Measurements from ENCODE around the gene CDH4. TPM values are rescaled to one million over a fixed set of nuclear protein-coding genes. Genes with fewer than 3 reads are reported as not detected.

Gene CDH4
- total and polyA plus RNA-seq, 5 donors from 2014 or later, result 0.07 to 0.69 (median 0.49) TPM; not detected in 1

- ATAC-seq (ENCODE audit: low read depth in 2 of 2) (no peak), DNase-seq (peak in 1 of 3 donors; percentile 2)
- Mint-ChIP-seq H3K36me3 (no peaks in the 10 kb centered on the region), H3K9me3 (peaks cover 0 to 2% (median 0%) of the 10 kb centered on the region in 7 donors), H3K4me1 (no peaks in the 10 kb centered on the region), H3K4me3 (no peak overlapping the region), H3K27me3 (peaks cover 5% of the 10 kb centered on the region), H3K27ac (no peak overlapping the region)
- Histone ChIP-seq H3K4me1 (ENCODE audit: control insufficient read depth, insufficient read depth, low read length, poor library complexity, severe bottlenecking) (no peaks in the 10 kb centered on the region), H3K36me3 (ENCODE audit: control insufficient read depth, insufficient read depth, low read length) (no peaks in the 10 kb centered on the region), H3K27ac (ENCODE audit: insufficient read depth, low read length, poor library complexity, severe bottlenecking) (no peak overlapping the region), H3K4me3 (ENCODE audit: low read depth, low read length) (no peak overlapping the region), H3K9me3 (ENCODE audit: control insufficient read depth in 2 of 2, low read length in 2 of 2) (no peaks in the 10 kb centered on the region), H3K27me3 (ENCODE audit: control insufficient read depth, insufficient read depth, low read length) (no peaks in the 10 kb centered on the region)
Observed at GRCh38 chr20:61901392-61902220, 649.5 kb downstream of the CDH4 start.

- no peaks in the 10 kb centered on the region for H3K27me3 ChIP-seq (ENCODE audit: control insufficient read depth, insufficient read depth, low read length)
- no peak overlapping the region for H3K4me3 Mint-ChIP-seq
- H3K4me1 ChIP-seq (ENCODE audit: control insufficient read depth, insufficient read depth, low read length, poor library complexity, severe bottlenecking), result no peaks in the 10 kb centered on the region
- no peaks in the 10 kb centered on the region for H3K9me3 ChIP-seq (ENCODE audit: control insufficient read depth in 2 of 2, low read length in 2 of 2)
- H3K27me3 Mint-ChIP-seq, result peaks cover 5% of the 10 kb centered on the region
- H3K27ac ChIP-seq (ENCODE audit: insufficient read depth, low read length, poor library complexity, severe bottlenecking), result no peak overlapping the region
- ATAC-seq (ENCODE audit: low read depth in 2 of 2) (no peak), DNase-seq (no peak)
- no peak overlapping the region for H3K4me3 ChIP-seq (ENCODE audit: low read depth, low read length)
- H3K36me3 ChIP-seq (ENCODE audit: control insufficient read depth, insufficient read depth, low read length), result no peaks in the 10 kb centered on the region
- H3K4me1 Mint-ChIP-seq, result no peaks in the 10 kb centered on the region
- H3K36me3 Mint-ChIP-seq, result no peaks in the 10 kb centered on the region
- H3K9me3 Mint-ChIP-seq, result peaks cover 0 to 2% (median 0%) of the 10 kb centered on the region in 7 donors
- H3K27ac Mint-ChIP-seq, result no peak overlapping the region
Observed at GRCh38 chr20:61902221-61902869, 650.3 kb downstream of the CDH4 start.

- H3K27me3 Mint-ChIP-seq, result peaks cover 5% of the 10 kb centered on the region
- Histone ChIP-seq H3K27me3 (ENCODE audit: control insufficient read depth, insufficient read depth, low read length) (no peaks in the 10 kb centered on the region), H3K4me1 (ENCODE audit: control insufficient read depth, insufficient read depth, low read length, poor library complexity, severe bottlenecking) (no peaks in the 10 kb centered on the region), H3K36me3 (ENCODE audit: control insufficient read depth, insufficient read depth, low read length) (no peaks in the 10 kb centered on the region), H3K27ac (ENCODE audit: insufficient read depth, low read length, poor library complexity, severe bottlenecking) (no peak overlapping the region), H3K4me3 (ENCODE audit: low read depth, low read length) (no peak overlapping the region), H3K9me3 (ENCODE audit: control insufficient read depth in 2 of 2, low read length in 2 of 2) (no peaks in the 10 kb centered on the region)
- ATAC-seq (ENCODE audit: low read depth in 2 of 2), result no peak
- H3K27ac Mint-ChIP-seq, result no peak overlapping the region
- H3K9me3 Mint-ChIP-seq, result peaks cover 0 to 2% (median 0%) of the 10 kb centered on the region in 7 donors
- H3K4me3 Mint-ChIP-seq, result no peak overlapping the region
- no peaks in the 10 kb centered on the region for H3K4me1 Mint-ChIP-seq
- no peaks in the 10 kb centered on the region for H3K36me3 Mint-ChIP-seq
- no peak for DNase-seq
Observed at GRCh38 chr20:61903575-61904340, 651.7 kb downstream of the CDH4 start.

GRCh38 chr20:61904456-61904855 lies 652.4 kb downstream of the CDH4 start:
- no peak overlapping the region for H3K27ac Mint-ChIP-seq
- H3K36me3 Mint-ChIP-seq, result no peaks in the 10 kb centered on the region
- H3K36me3 ChIP-seq (ENCODE audit: control insufficient read depth, insufficient read depth, low read length), result no peaks in the 10 kb centered on the region
- ATAC-seq (ENCODE audit: low read depth in 2 of 2) (no peak), DNase-seq (no peak)
- H3K27ac ChIP-seq (ENCODE audit: insufficient read depth, low read length, poor library complexity, severe bottlenecking), result no peak overlapping the region
- H3K4me3 Mint-ChIP-seq, result no peak overlapping the region
- H3K27me3 ChIP-seq (ENCODE audit: control insufficient read depth, insufficient read depth, low read length), result no peaks in the 10 kb centered on the region
- H3K9me3 ChIP-seq (ENCODE audit: control insufficient read depth in 2 of 2, low read length in 2 of 2), result no peaks in the 10 kb centered on the region
- H3K4me1 ChIP-seq (ENCODE audit: control insufficient read depth, insufficient read depth, low read length, poor library complexity, severe bottlenecking), result no peaks in the 10 kb centered on the region
- H3K4me3 ChIP-seq (ENCODE audit: low read depth, low read length), result no peak overlapping the region
- H3K9me3 Mint-ChIP-seq, result peaks cover 0 to 2% (median 0%) of the 10 kb centered on the region in 7 donors
- H3K27me3 Mint-ChIP-seq, result peaks cover 5% of the 10 kb centered on the region
- H3K4me1 Mint-ChIP-seq, result no peaks in the 10 kb centered on the region

GRCh38 chr20:61905781-61906523 lies 653.9 kb downstream of the CDH4 start:
- no peaks in the 10 kb centered on the region for H3K9me3 ChIP-seq (ENCODE audit: control insufficient read depth in 2 of 2, low read length in 2 of 2)
- H3K27ac ChIP-seq (ENCODE audit: insufficient read depth, low read length, poor library complexity, severe bottlenecking), result no peak overlapping the region
- no peaks in the 10 kb centered on the region for H3K4me1 ChIP-seq (ENCODE audit: control insufficient read depth, insufficient read depth, low read length, poor library complexity, severe bottlenecking)
- Mint-ChIP-seq H3K27me3 (peaks cover 5% of the 10 kb centered on the region), H3K4me3 (no peak overlapping the region), H3K27ac (no peak overlapping the region), H3K9me3 (peaks cover 0 to 2% (median 0%) of the 10 kb centered on the region in 7 donors), H3K36me3 (no peaks in the 10 kb centered on the region), H3K4me1 (no peaks in the 10 kb centered on the region)
- H3K27me3 ChIP-seq (ENCODE audit: control insufficient read depth, insufficient read depth, low read length), result no peaks in the 10 kb centered on the region
- no peak for DNase-seq
- H3K4me3 ChIP-seq (ENCODE audit: low read depth, low read length), result no peak overlapping the region
- no peaks in the 10 kb centered on the region for H3K36me3 ChIP-seq (ENCODE audit: control insufficient read depth, insufficient read depth, low read length)
- no peak for ATAC-seq (ENCODE audit: low read depth in 2 of 2)

- Histone ChIP-seq H3K36me3 (ENCODE audit: control insufficient read depth, insufficient read depth, low read length) (no peaks in the 10 kb centered on the region), H3K4me1 (ENCODE audit: control insufficient read depth, insufficient read depth, low read length, poor library complexity, severe bottlenecking) (no peaks in the 10 kb centered on the region), H3K27me3 (ENCODE audit: control insufficient read depth, insufficient read depth, low read length) (no peaks in the 10 kb centered on the region), H3K9me3 (ENCODE audit: control insufficient read depth in 2 of 2, low read length in 2 of 2) (no peaks in the 10 kb centered on the region), H3K4me3 (ENCODE audit: low read depth, low read length) (no peak overlapping the region), H3K27ac (ENCODE audit: insufficient read depth, low read length, poor library complexity, severe bottlenecking) (no peak overlapping the region)
- Mint-ChIP-seq H3K27ac (no peak overlapping the region), H3K4me3 (no peak overlapping the region), H3K9me3 (peaks cover 0 to 2% (median 0%) of the 10 kb centered on the region in 7 donors), H3K27me3 (no peaks in the 10 kb centered on the region), H3K36me3 (no peaks in the 10 kb centered on the region), H3K4me1 (no peaks in the 10 kb centered on the region)
- no peak for ATAC-seq (ENCODE audit: low read depth in 2 of 2)
- no peak for DNase-seq
Observed at GRCh38 chr20:61907081-61907891, 655.2 kb downstream of the CDH4 start.

Data from CD4-positive, CD25-positive, alpha-beta regulatory T cell (primary cell).